Measurements from ENCODE around the gene C22orf23.

DNA sequence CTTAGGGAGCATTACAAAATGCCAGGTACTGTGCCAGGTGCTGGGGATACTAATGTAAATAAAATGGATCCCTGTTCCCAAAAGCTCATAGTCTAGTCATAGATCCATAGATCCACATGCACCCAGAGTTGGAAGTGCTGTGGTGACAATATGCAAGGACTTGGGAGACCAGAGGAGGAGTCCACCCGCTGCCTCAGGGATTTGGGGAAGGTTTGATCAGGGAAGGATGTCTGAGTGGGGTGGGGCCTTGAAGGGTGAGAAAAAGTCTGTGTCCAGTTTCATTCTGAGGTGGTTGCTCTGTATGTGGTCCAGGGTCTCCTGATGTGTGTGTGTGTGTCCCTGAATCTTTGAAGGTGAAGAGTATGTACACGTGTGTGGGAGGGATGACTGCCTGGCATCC, 21.8 kb upstream of the C22orf23 start:
- no peak for TF ChIP-seq POLR2A (IDR thresholded peaks at IDR 0.05)
- TF ChIP-seq, protein P1, sequence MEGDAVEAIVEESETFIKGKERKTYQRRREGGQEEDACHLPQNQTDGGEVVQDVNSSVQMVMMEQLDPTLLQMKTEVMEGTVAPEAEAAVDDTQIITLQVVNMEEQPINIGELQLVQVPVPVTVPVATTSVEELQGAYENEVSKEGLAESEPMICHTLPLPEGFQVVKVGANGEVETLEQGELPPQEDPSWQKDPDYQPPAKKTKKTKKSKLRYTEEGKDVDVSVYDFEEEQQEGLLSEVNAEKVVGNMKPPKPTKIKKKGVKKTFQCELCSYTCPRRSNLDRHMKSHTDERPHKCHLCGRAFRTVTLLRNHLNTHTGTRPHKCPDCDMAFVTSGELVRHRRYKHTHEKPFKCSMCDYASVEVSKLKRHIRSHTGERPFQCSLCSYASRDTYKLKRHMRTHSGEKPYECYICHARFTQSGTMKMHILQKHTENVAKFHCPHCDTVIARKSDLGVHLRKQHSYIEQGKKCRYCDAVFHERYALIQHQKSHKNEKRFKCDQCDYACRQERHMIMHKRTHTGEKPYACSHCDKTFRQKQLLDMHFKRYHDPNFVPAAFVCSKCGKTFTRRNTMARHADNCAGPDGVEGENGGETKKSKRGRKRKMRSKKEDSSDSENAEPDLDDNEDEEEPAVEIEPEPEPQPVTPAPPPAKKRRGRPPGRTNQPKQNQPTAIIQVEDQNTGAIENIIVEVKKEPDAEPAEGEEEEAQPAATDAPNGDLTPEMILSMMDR (IDR thresholded peaks at IDR 0.05), result no peak

All from body of pancreas (tissue), 4 donors.